ENCODE data around the gene RAB23. TPM values are rescaled to one million over a fixed set of nuclear protein-coding genes. Genes with fewer than 3 reads are reported as not detected.

RAB23 gene
- total RNA-seq, 1 experiment from 2014 or later: 18.1 TPM

DNA sequence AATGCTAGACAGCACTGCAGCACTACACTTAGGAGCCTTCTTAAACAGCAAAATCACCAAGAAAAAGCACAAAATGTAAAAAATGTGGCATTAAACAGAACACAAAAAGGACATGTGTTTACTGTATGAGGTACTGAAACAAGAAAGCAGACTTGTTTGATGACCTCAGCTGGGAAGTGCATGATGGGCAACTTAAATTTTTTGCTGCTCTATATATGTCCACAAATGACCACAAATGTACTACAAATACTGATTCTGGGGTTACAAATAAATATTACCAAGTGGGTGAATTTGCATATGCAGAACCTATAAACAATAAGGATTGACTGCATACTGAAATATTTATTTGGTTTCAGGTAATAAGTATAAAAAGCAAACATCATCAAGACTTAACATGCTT, 13.1 kb downstream of the RAB23 start:
- Histone ChIP-seq H2AFZ (ENCODE audit: low read length) (no peak overlapping the region), H3K4ac (ENCODE audit: low read depth, low read length) (no peak overlapping the region), H4K20me1 (ENCODE audit: control insufficient read depth, insufficient read depth, insufficient read length) (no peaks in the 10 kb centered on the region), H3K27ac (ENCODE audit: insufficient read length, low read depth, low read length) (no peak overlapping the region), H3K18ac (ENCODE audit: insufficient read length, low read depth, low read length) (no peak overlapping the region), H4K8ac (replicated peaks; ENCODE audit: insufficient read length, low read depth, low read length) (no peak overlapping the region), H3K79me1 (ENCODE audit: insufficient read depth, low read depth, low read length, poor library complexity, severe bottlenecking) (peaks cover 4% of the 10 kb centered on the region), H3T11ph (ENCODE audit: low read length) (no peak overlapping the region), H3K23ac (ENCODE audit: insufficient read length, low read depth, low read length) (no peak overlapping the region), H4K91ac (ENCODE audit: insufficient read length, low read depth, low read length) (no peak overlapping the region), H3K4me2 (ENCODE audit: insufficient read depth, insufficient read length, low read length) (no peak overlapping the region), H3K14ac (ENCODE audit: insufficient read depth, low read length) (no peak overlapping the region), H3K9me3 (ENCODE audit: control insufficient read depth, low read depth, low read length) (no peaks in the 10 kb centered on the region), H3K56ac (ENCODE audit: insufficient read length, low read depth, low read length) (no peak overlapping the region), H2BK12ac (ENCODE audit: insufficient read length, low read depth, low read length) (no peak overlapping the region), H2AK5ac (ENCODE audit: insufficient read length, low read length) (no peak overlapping the region), H3K4me1 (ENCODE audit: insufficient read depth, low read length) (no peaks in the 10 kb centered on the region; the same call in 1 of the 2 replicates), H2BK5ac (ENCODE audit: insufficient read length, low read length) (no peak overlapping the region), H2BK120ac (ENCODE audit: low read depth, low read length, poor library complexity, severe bottlenecking) (no peak overlapping the region), H3K23me2 (ENCODE audit: insufficient read length, low read depth, low read length, poor library complexity, severe bottlenecking) (no peaks in the 10 kb centered on the region), H3K9ac (ENCODE audit: extremely low read depth, insufficient read length, low read length) (no peak overlapping the region), H3K27me3 (ENCODE audit: insufficient read depth, low read length) (no peaks in the 10 kb centered on the region), H2BK15ac (ENCODE audit: low read depth, low read length) (no peak overlapping the region), H2BK20ac (ENCODE audit: low read depth, low read length, poor library complexity, severe bottlenecking) (no peak overlapping the region), H4K5ac (ENCODE audit: insufficient read length, low read depth, low read length) (no peak overlapping the region), H3K79me2 (ENCODE audit: insufficient read depth, low read length) (peaks cover 5% of the 10 kb centered on the region; the same call in 1 of the 2 replicates)
- Mint-ChIP-seq H3K27ac (no peak overlapping the region), H3K4me3 (no peak overlapping the region), H3K36me3 (ENCODE audit: insufficient read depth in 1 of 3, low read depth in 3 of 3) (peaks cover 0 to 5% (median 0%) of the 10 kb centered on the region in 3 experiments; a peak in 2 of 7 replicates), H3K9me3 (no peaks in the 10 kb centered on the region), H3K4me1 (peaks cover 8 to 16% of the 10 kb centered on the region in 2 experiments), H3K27me3 (ENCODE audit: low read depth) (no peaks in the 10 kb centered on the region)
- DNase-seq: no peak
- TF ChIP-seq, protein P1, sequence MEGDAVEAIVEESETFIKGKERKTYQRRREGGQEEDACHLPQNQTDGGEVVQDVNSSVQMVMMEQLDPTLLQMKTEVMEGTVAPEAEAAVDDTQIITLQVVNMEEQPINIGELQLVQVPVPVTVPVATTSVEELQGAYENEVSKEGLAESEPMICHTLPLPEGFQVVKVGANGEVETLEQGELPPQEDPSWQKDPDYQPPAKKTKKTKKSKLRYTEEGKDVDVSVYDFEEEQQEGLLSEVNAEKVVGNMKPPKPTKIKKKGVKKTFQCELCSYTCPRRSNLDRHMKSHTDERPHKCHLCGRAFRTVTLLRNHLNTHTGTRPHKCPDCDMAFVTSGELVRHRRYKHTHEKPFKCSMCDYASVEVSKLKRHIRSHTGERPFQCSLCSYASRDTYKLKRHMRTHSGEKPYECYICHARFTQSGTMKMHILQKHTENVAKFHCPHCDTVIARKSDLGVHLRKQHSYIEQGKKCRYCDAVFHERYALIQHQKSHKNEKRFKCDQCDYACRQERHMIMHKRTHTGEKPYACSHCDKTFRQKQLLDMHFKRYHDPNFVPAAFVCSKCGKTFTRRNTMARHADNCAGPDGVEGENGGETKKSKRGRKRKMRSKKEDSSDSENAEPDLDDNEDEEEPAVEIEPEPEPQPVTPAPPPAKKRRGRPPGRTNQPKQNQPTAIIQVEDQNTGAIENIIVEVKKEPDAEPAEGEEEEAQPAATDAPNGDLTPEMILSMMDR (conservative IDR thresholded peaks at IDR 0.05): no peak
